OCI-LY3 (cell line): Measurements from ENCODE around the gene TPD52L2.
A peak's percentile ranks its signal among the peaks of the same experiment; 100 is the strongest.

Experiments
- H2AFZ ChIP-seq: fragments of 200-600, 300-600 bp; shearing (Covaris generic); 2 replicates; pipeline ENCODE4 v1.6.0; 2014; ENCODE audit warnings: antibody characterized with exemption, low read depth, low read length
- H3K27ac ChIP-seq: fragments of 200-600, 300-600 bp; sonication (generic); 2 replicates; pipeline ENCODE4 v1.5.1; 2014; ENCODE audit warnings: mild to moderate bottlenecking, low read length, moderate library complexity, mixed read lengths
- H3K27me3 ChIP-seq: fragments of 200-600, 300-600 bp; sonication (generic); 2 replicates; pipeline ENCODE4 v1.6.1; 2014; ENCODE audit warnings: low read depth, low read length, mixed read lengths
- H3K36me3 ChIP-seq: fragments of 200-600, 300-600 bp; sonication (generic); replicated peaks from 2 replicates; pipeline ENCODE3; 2014; ENCODE audit warnings: low read depth, low read length, mixed read lengths
- H3K4me1 ChIP-seq: fragments of 300-600, 200-600 bp; sonication (generic); 2 replicates; pipeline ENCODE4 v1.6.1; 2014; ENCODE audit warnings: low read length, mixed read lengths
- H3K4me2 ChIP-seq: fragments of 200-600, 300-600 bp; sonication (generic); 2 replicates; pipeline ENCODE4 v1.6.1; 2014; ENCODE audit warnings: low read length, mixed read lengths
- H3K4me3 ChIP-seq: fragments of 300-600, 200-600 bp; sonication (generic); 2 replicates; pipeline ENCODE4 v1.5.1; 2014; ENCODE audit warnings: antibody characterized with exemption, mild to moderate bottlenecking, low read length, moderate library complexity
- H3K79me2 ChIP-seq: fragments of 300-600, 200-600 bp; shearing (Covaris generic); 2 replicates; pipeline ENCODE4 v1.6.1; 2014; ENCODE audit warnings: mild to moderate bottlenecking, low read length, mixed read lengths
- H3K9ac ChIP-seq: fragments of 300-600, 200-600 bp; shearing (Covaris generic); 2 replicates; pipeline ENCODE4 v1.6.0; 2014; ENCODE audit warnings: mild to moderate bottlenecking, low read length, moderate library complexity
- H3K9me3 ChIP-seq: fragments of 200-600, 300-600 bp; shearing (Covaris generic); 2 replicates; pipeline ENCODE4 v1.6.1; 2014; ENCODE audit warnings: low read length, mixed read lengths; ENCODE audit not compliant: insufficient read depth
- H4K20me1 ChIP-seq: fragments of 200-600, 300-600 bp; sonication (generic); 2 replicates; pipeline ENCODE4 v1.6.1; 2016; ENCODE audit warnings: low read length, mixed read lengths; ENCODE audit not compliant: insufficient read depth
- CTCF ChIP-seq: fragments of 200-600, 300-600 bp; sonication (generic); IDR thresholded peaks from 2 replicates; pipeline ENCODE4 v1.5.1; 2014; ENCODE audit warnings: antibody characterized with exemption, low read length, low read depth
- EZH2phosphoT487 ChIP-seq: fragments of 200-600 bp; shearing (Covaris generic); IDR thresholded peaks from 2 replicates; pipeline ENCODE4 v1.6.1; 2018; ENCODE audit warnings: antibody characterized with exemption, mixed run types, low read depth

Gene TPD52L2

DNA sequence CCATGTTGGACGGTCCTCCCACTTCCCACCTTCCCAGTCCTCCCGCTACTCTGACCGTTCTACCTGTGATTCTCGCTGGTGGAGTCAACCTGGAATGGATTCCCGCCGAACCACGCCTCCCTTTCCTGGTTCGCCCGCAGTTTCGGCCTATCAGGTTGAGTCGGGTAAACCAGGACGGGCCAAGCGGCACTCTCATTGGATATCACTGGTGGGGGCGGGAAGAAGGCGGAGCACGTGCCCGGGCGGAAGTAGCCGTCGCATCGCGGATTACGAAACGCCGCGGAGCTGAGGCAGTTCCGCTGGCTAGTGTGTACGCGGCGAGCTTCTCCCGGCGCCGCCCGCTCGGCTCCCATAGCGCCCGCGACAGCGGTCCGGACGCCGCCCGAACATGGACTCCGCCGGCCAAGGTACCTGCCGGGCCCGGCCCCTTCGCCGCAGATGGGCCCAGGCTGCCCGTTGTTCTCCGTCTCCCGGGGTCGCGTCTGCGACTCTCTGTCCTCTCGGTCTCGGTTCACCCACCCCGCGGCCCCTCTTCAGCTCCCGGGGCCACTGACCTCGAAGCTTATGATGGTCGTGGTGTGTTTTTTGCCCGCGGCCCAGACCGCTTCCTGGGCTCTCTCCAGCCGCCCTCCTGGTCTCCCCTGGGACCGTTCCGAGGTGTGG is at the start of gene TPD52L2:
TSS of gene TPD52L2 (plus strand) at position 293 of the 663 bp plus-strand sequence. CDS start at position 389, 96 bp downstream.
- Histone ChIP-seq H4K20me1 (no peaks in the 10 kb centered on the region), H3K27me3 (no peaks in the 10 kb centered on the region), H3K79me2 (peaks cover 51% of the 10 kb centered on the region), H3K4me2 (peak within 1 kb of the TSS; percentile 92), H3K9me3 (no peaks in the 10 kb centered on the region), H3K4me1 (peaks cover 9% of the 10 kb centered on the region; the same call in 1 of the 2 replicates), H2AFZ (peak within 1 kb of the TSS; percentile 64; the same call in 1 of the 2 replicates), H3K9ac (peak within 1 kb of the TSS; percentile 94), H3K27ac (peak within 1 kb of the TSS; percentile 77), H3K36me3 (peaks cover 32% of the 10 kb centered on the region), H3K4me3 (peak within 1 kb of the TSS; percentile 98)
- TF ChIP-seq CTCF (no peak), EZH2phosphoT487 (no peak)

GRCh38 chr20:63815615-63816253 is 49.3 kb upstream of the TPD52L2 start:
- H3K9me3 ChIP-seq = no peaks in the 10 kb centered on the region

GRCh38 chr20:63819224-63819921 is 45.7 kb upstream of the TPD52L2 start:
- peak overlapping the region; percentile 55 for H2AFZ ChIP-seq
- H3K4me3 ChIP-seq = peak overlapping the region; percentile 66
- H3K36me3 ChIP-seq = no peaks in the 10 kb centered on the region
- H4K20me1 ChIP-seq = no peaks in the 10 kb centered on the region
- H3K4me2 ChIP-seq = peak overlapping the region; percentile 78
- peaks cover 25% of the 10 kb centered on the region for H3K4me1 ChIP-seq
- no peaks in the 10 kb centered on the region for H3K79me2 ChIP-seq
- TF ChIP-seq EZH2phosphoT487 = no peak
- TF ChIP-seq CTCF = peak; percentile 52
- H3K27ac ChIP-seq = no peak overlapping the region
- no peaks in the 10 kb centered on the region for H3K9me3 ChIP-seq
- peak overlapping the region; percentile 44; the same call in 1 of the 2 replicates for H3K9ac ChIP-seq
- peaks cover 16% of the 10 kb centered on the region; the same call in 1 of the 2 replicates for H3K27me3 ChIP-seq

More at GRCh38 chr20:63815615-63816253, 49.3 kb upstream of the TPD52L2 start:
- Histone ChIP-seq H3K4me3 (no peak overlapping the region), H3K9ac (no peak overlapping the region), H3K79me2 (no peaks in the 10 kb centered on the region), H3K4me1 (peaks cover 9% of the 10 kb centered on the region), H3K36me3 (no peaks in the 10 kb centered on the region), H3K4me2 (no peak overlapping the region), H2AFZ (no peak overlapping the region), H3K27me3 (0 out of 2 replicates have a peak, but pooled peaks cover 4% of the 10 kb centered on the region), H4K20me1 (no peaks in the 10 kb centered on the region), H3K27ac (no peak overlapping the region)
- TF ChIP-seq EZH2phosphoT487 (no peak), CTCF (no peak)

- Histone ChIP-seq H3K79me2 (no peaks in the 10 kb centered on the region), H3K4me3 (peak overlapping the region; percentile 61), H4K20me1 (no peaks in the 10 kb centered on the region), H3K4me2 (peak overlapping the region; percentile 73), H2AFZ (peak overlapping the region; percentile 87), H3K4me1 (peaks cover 25% of the 10 kb centered on the region), H3K9me3 (no peaks in the 10 kb centered on the region), H3K9ac (peak overlapping the region; percentile 36; the same call in 1 of the 2 replicates), H3K27ac (peak overlapping the region; percentile 57), H3K36me3 (no peaks in the 10 kb centered on the region), H3K27me3 (peaks cover 17% of the 10 kb centered on the region; the same call in 1 of the 2 replicates)
- TF ChIP-seq EZH2phosphoT487 (0 out of 2 replicates have a peak, but pooled peaks have one; percentile 17), CTCF (no peak)
Observed at GRCh38 chr20:63821811-63822210, 43.3 kb upstream of the TPD52L2 start.
